GM23338 (cell line): ENCODE results near the gene NPW.

ENCODE experiments used
- CTCF ChIP-seq, 2 experiments: fragments of 200-600 bp in 1 of 2; sonication (generic) in 1 of 2; conservative IDR thresholded peaks; 2 replicates each; pipeline versions ENCODE4 v1.5.1 to v1.6.1; 2016 to 2017; ENCODE audit warnings: antibody characterized with exemption in 2 of 2, low read depth in 2 of 2, mild to moderate bottlenecking in 2 of 2, moderate library complexity in 1 of 2
- ETS1 ChIP-seq: IDR thresholded peaks from 2 replicates; pipeline ENCODE4 v1.6.1; 2016; ENCODE audit warnings: antibody characterized with exemption
- EZH2 ChIP-seq: fragments of 200-600 bp; sonication (generic); IDR thresholded peaks from one replicate; pipeline ENCODE4 v1.8.0; 2017; ENCODE audit warnings: antibody characterized with exemption, mild to moderate bottlenecking, low read depth; ENCODE audit not compliant: unreplicated experiment
- POLR2AphosphoS5 ChIP-seq: IDR thresholded peaks from 2 replicates; pipeline ENCODE4 v1.6.1; 2016; ENCODE audit warnings: antibody characterized with exemption, low read depth
- REST ChIP-seq: IDR thresholded peaks from one replicate; pipeline ENCODE4 v1.6.1; 2018; ENCODE audit warnings: antibody characterized with exemption; ENCODE audit not compliant: unreplicated experiment

GRCh38 chr16:2042986-2043666 is 23.5 kb downstream of the NPW start:
- TF ChIP-seq CTCF (conservative IDR thresholded peaks at IDR 0.05; ENCODE audit: low read depth in 2 of 2) (no peak), EZH2 (no peak), POLR2AphosphoS5 (no peak), ETS1 (no peak), REST (no peak)
